Colonic mucosa (tissue), 4 donors: ENCODE results near the gene RYR1. TPM values are rescaled to one million over a fixed set of nuclear protein-coding genes. Genes with fewer than 3 reads are reported as not detected.
"Not testable (repeated sequence)": the region's sequence is repeated elsewhere in the genome, so short reads cannot be mapped to it uniquely, and the experiment has no call there.

Source experiments
- DNase-seq: peaks from one replicate; pipeline ENCODE4 v3.0.0-alpha.2; 2020
- H3K27ac ChIP-seq: fragments of 200-600 bp; one replicate; pipeline ENCODE4 v1.8.0; 2021
- H3K27me3 ChIP-seq: fragments of 200-600 bp; one replicate; pipeline ENCODE4 v1.8.0; 2021
- H3K36me3 ChIP-seq: fragments of 200-600 bp; one replicate; pipeline ENCODE4 v1.8.0; 2021
- H3K4me1 ChIP-seq: fragments of 200-600 bp; one replicate; pipeline ENCODE4 v1.8.0; 2021; ENCODE audit warnings: mild to moderate bottlenecking
- H3K4me3 ChIP-seq: fragments of 200-600 bp; one replicate; pipeline ENCODE4 v1.8.0; 2021
- H3K9ac ChIP-seq, 2 donors: one replicate each; pipeline ENCODE4 v1.7.0; 2013; ENCODE audit warnings: control low read depth in 2 of 2, low read depth in 2 of 2, low read length in 2 of 2
- H3K9me3 ChIP-seq: fragments of 200-600 bp; one replicate; pipeline ENCODE4 v1.8.0; 2021
- intact Hi-C: fragments of 100-400 bp; cut with DNase I; formaldehyde crosslinking; loops from one replicate; pipeline ENCODE4 v1.14.1; 2022
- total RNA-seq, 2 donors: library from RNA; stranded (reverse); fragmentation: NEBNext Ultra II Directional in 1 of 2; extraction: Animal tissue kit (Norgen Biotek cat#: 25700) in 1 of 2; gene quantifications; one replicate each; pipeline ENCODE4 v1.2.1, GENCODE V29; 2021
- TF ChIP-seq, protein P1 (sequence below): fragments of 200-600 bp; IDR thresholded peaks from one replicate; pipeline ENCODE4 v1.8.0; 2022; ENCODE audit warnings: antibody characterized with exemption, mild to moderate bottlenecking
- donor health status: healthy.
- donor health status: DM: no; HTN: no; CAD: no.
- donor health status: DM: no; HTN: no; CAD: no.

Gene RYR1
- total RNA-seq, 2 donors from 2014 or later: 0.64 to 0.89 TPM

- intact Hi-C loops: no loop called here
- H3K27ac ChIP-seq: no peak overlapping the region
- H3K36me3 ChIP-seq: no peaks in the 10 kb centered on the region
- TF ChIP-seq, protein P1, sequence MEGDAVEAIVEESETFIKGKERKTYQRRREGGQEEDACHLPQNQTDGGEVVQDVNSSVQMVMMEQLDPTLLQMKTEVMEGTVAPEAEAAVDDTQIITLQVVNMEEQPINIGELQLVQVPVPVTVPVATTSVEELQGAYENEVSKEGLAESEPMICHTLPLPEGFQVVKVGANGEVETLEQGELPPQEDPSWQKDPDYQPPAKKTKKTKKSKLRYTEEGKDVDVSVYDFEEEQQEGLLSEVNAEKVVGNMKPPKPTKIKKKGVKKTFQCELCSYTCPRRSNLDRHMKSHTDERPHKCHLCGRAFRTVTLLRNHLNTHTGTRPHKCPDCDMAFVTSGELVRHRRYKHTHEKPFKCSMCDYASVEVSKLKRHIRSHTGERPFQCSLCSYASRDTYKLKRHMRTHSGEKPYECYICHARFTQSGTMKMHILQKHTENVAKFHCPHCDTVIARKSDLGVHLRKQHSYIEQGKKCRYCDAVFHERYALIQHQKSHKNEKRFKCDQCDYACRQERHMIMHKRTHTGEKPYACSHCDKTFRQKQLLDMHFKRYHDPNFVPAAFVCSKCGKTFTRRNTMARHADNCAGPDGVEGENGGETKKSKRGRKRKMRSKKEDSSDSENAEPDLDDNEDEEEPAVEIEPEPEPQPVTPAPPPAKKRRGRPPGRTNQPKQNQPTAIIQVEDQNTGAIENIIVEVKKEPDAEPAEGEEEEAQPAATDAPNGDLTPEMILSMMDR: no peak
- no peak overlapping the region for H3K9ac ChIP-seq
- H3K9me3 ChIP-seq: no peaks in the 10 kb centered on the region
- H3K27me3 ChIP-seq: no peaks in the 10 kb centered on the region
- no peak for DNase-seq
- no peaks in the 10 kb centered on the region for H3K4me1 ChIP-seq
- H3K4me3 ChIP-seq: no peak overlapping the region
These were observed 22.3 kb upstream of the RYR1 start for GRCh38 chr19:38411041-38411712.

GRCh38 chr19:38411898-38412297 lies 21.6 kb upstream of the RYR1 start:
- H3K27ac ChIP-seq, H3K4me1 ChIP-seq, H3K27me3 ChIP-seq, DNase-seq, intact Hi-C loops, H3K4me3 ChIP-seq, H3K9me3 ChIP-seq, H3K36me3 ChIP-seq, H3K9ac ChIP-seq: not testable (repeated sequence)

DNA sequence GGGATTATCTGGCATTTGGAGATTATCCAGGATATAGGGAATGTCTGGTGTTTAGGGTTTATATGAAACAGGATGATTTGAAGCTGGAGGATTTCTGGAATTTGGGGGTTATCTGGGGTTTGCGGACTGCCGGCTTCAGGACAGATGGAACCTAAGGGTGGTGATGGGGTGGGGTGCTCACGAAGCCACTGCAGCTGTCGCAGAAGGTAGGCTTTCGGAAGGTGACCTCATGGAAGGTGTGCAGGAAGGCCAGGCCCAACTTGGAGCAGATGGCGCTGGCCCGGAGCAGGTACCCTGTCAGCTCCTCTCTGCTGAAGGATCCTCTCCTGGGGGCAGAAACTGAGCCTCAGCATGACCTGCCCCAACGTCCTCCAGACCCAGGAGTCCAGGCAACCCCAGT lies 21.0 kb upstream of the RYR1 start:
- Histone ChIP-seq H3K9me3 (no peaks in the 10 kb centered on the region), H3K27ac (no peak overlapping the region), H3K4me1 (no peaks in the 10 kb centered on the region), H3K9ac (no peak overlapping the region), H3K4me3 (no peak overlapping the region), H3K27me3 (no peaks in the 10 kb centered on the region), H3K36me3 (no peaks in the 10 kb centered on the region)
- no peak for DNase-seq
- intact Hi-C loops: no loop called here
- TF ChIP-seq, protein P1: no peak

DNA sequence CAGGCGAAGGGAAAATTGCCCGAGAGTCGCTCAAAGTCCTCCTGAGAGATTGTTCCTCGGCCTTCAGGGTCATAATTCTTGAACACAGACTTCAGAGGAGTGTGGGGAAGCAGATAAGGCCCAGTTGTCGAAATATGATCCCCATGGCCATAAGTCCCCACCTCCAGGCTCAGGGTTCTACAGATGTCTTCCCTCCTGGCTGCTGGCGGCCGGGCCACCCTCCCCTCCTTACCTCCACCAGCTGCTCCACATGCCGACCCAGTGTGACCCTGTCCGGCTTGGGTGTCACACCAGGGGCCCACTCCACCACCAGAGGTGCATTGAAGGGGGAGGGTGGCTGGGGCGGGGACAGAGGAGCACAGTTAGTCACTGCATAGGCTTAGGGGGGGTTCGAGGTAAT lies 20.5 kb upstream of the RYR1 start:
- no peak overlapping the region for H3K4me3 ChIP-seq
- no peaks in the 10 kb centered on the region for H3K4me1 ChIP-seq
- no peaks in the 10 kb centered on the region for H3K36me3 ChIP-seq
- DNase-seq: no peak
- H3K27ac ChIP-seq: no peak overlapping the region
- H3K27me3 ChIP-seq: no peaks in the 10 kb centered on the region
- H3K9ac ChIP-seq: no peak overlapping the region
- no peaks in the 10 kb centered on the region for H3K9me3 ChIP-seq
- intact Hi-C loops: no loop called here
- TF ChIP-seq, protein P1: no peak

GRCh38 chr19:38413416-38413815 lies 20.1 kb upstream of the RYR1 start:
- Histone ChIP-seq H3K4me1 (no peaks in the 10 kb centered on the region), H3K9me3 (no peaks in the 10 kb centered on the region), H3K27me3 (no peaks in the 10 kb centered on the region), H3K36me3 (no peaks in the 10 kb centered on the region), H3K27ac (no peak overlapping the region), H3K4me3 (no peak overlapping the region), H3K9ac (no peak overlapping the region)
- TF ChIP-seq, protein P1: no peak
- no peak for DNase-seq
- intact Hi-C loops: no loop called here

GRCh38 chr19:38417146-38417543 lies 16.3 kb upstream of the RYR1 start:
- H3K27me3 ChIP-seq: no peaks in the 10 kb centered on the region
- no peak overlapping the region for H3K4me3 ChIP-seq

More at GRCh38 chr19:38417146-38417543, 16.3 kb upstream of the RYR1 start:
- no peaks in the 10 kb centered on the region for H3K9me3 ChIP-seq
- H3K4me1 ChIP-seq: no peaks in the 10 kb centered on the region
- intact Hi-C loops: no loop called here
- no peak overlapping the region for H3K9ac ChIP-seq
- H3K27ac ChIP-seq: no peak overlapping the region
- DNase-seq: no peak
- no peaks in the 10 kb centered on the region for H3K36me3 ChIP-seq
- TF ChIP-seq, protein P1: no peak
